NCI-H526 treated with DMSO at 0.1 percent for 48 hours (cell line): Measurements from ENCODE around the gene TUFM.
"Not testable (repeated sequence)": the region's sequence is repeated elsewhere in the genome, so short reads cannot be mapped to it uniquely, and the experiment has no call there.

Experiments
- DNase-seq: peaks from one replicate; lab custom pipeline; 2025; lab: John Stamatoyannopoulos, UW

The TUFM gene

DNA sequence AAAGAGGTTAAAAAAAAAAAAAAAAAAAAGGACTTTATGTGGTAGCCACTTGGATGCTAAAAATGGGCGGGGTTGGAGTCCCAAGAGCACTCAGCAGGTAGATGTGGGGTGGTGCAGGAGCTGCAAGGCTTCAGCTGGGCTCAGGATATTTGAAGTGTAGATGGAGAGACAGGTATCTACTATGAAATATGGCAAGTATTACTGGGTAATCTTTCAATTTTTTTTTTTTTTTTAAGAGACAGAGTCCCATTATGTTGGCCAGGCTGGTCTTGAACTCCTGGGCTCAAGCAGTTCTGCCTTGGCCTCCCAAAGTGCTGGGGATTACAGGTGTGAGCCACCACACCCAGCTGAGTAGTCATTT is 7.6 kb downstream of the TUFM start:
- no peak for DNase-seq

DNA sequence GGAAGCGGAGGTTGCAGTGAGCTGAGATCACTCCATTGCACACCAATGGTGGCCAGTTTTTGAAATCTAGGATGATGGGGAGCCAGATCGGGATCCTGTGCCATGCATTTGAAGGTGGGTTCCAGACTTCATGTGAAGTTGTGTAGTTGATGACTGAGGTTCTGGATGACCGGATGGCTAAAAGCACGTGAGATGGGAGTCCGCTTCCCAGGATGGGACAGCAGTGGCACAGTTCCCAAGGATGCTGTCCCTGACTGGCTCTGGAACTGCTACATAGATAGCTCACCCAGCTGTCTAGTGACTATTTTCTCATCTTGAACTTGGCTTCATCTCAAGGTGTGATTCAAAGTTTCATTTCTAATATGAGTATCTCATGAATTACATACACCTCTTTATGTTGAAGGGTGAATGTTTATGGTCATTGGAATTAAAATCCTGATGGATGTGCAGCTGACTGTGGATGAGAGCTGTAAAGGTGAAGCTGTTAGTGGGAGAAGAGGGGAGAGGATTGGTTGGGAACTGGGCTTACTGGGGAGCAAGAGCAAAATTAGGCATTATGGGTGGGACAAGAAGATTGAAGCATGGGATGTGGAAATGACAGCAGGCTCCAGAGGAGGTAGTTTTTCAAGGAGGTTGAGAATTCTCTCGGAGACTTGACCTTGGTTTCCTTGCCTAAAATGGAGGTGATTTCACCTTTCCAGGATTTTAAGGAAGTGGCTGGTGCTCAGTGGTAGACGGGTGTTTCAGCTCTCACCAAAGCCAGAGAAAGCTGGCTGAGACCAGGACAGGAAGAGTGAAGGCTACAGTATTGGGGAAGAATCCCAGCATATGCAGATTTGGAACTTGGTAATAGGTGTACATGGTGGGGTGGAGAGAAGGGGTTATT is 8.2 kb downstream of the TUFM start:
- no peak for DNase-seq

DNA sequence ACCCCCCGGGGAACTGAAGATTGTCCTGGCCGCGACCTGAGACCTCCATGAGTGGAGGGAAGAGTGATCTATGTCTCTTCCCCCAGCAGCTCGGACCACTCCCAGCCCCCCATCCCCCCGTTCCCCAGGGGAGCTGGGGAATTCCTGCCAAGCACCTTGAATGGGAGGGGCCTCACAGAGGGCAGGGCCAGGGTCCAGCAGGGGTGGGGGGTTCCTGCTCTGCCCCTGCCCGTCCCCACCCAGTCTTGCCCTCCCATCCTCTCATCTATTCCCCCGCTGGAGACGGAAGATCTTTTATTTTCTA is 9.4 kb downstream of the TUFM start:
- DNase-seq = no peak

DNA sequence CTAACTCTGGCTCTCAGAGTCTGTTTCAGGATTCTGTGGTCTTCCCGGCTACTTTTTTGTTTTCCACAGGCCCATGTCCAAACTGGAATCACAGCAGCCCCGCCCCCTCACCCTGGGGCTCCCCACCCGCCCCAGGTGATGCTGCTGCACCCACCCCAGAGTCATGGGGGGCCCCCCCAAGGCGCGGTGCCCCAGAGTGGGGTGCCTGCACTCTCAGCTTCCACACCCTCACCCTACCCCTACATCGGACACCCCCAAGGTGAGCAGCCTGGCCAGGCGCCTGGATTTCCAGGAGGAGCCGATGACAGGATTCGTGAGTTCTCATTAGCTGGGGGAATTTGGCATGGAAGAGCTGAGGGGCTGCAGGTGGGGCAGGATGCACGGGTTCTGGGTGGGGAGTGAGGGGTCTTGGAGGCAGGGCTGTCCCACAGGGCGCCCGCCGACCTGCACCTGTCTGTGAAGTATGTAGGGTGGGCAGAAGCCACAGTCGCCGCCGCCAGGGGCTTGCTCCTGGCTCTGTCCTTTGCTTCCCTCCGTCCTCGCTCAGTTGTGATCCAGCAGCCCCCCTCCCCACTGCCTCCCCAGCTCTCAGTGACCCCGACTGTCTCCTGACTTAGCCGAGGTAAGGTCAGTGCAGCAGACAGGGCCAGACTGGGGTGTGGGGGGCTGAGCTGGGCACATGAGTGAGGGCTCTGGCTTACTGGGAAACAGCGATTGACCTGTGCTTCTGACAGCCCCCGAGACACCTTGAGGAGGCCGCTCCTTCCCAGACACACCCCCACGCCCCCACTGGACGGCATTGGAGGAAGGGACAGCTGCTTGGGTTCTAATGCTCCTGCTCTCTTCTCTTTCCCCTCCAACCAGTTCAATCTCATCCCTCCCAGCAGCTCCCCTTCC is 10.0 kb downstream of the TUFM start:
- no peak for DNase-seq

DNA sequence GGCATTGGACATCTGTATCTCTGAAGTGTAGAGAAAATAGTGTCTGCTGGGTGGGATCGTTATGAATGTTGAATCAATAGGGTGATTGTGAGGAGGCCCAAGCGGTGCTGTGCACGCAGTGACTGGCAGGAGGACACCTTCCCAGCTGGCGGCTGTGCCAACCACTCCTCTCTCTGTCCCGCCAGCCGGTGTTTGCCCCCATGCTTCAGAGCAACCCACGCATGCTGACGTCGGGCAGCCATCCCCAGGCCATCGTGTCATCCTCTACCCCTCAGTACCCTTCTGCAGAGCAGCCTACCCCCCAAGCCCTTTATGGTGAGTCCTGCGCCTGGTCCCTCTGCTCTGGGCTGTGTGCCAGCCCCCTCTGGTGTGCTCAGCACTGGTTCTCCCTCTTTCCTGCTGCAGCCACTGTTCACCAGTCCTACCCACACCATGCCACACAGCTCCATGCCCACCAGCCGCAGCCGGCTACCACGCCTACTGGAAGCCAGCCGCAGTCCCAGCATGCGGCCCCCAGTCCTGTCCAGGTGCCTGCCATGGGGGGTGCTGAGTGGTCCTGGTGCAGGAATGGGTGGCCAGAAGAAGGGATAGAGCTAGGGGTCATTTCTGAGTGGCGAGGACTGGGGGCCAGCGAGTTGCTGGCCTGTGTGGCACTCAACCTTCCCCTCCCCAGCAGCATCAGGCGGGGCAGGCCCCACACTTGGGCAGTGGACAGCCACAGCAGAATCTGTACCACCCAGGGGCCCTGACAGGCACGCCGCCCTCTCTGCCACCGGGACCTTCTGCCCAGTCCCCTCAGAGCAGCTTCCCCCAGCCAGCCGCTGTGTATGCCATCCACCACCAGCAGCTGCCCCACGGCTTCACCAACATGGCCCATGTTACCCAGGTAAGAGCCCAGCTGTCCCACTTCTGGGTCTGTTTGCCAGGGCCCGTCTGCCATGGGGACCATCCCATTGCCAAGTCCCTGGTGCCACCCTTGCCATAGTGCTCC is 11.0 kb downstream of the TUFM start:
- DNase-seq = no peak

DNA sequence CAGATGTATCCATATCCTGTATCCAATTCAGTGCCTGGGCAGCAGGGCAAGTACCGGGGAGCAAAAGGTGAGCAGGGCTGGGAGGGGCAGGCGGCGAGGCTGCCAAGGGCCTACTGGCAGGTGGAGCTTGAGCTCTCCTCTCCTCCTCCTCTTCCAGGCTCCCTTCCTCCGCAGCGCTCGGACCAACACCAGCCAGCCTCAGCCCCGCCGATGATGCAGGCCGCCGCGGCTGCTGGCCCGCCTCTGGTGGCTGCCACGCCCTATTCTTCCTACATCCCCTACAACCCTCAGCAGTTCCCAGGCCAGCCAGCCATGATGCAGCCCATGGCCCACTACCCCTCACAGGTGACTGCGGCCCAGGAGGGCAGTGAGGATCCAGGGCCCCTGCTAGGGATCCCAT is 11.8 kb downstream of the TUFM start:
- no peak for DNase-seq

DNA sequence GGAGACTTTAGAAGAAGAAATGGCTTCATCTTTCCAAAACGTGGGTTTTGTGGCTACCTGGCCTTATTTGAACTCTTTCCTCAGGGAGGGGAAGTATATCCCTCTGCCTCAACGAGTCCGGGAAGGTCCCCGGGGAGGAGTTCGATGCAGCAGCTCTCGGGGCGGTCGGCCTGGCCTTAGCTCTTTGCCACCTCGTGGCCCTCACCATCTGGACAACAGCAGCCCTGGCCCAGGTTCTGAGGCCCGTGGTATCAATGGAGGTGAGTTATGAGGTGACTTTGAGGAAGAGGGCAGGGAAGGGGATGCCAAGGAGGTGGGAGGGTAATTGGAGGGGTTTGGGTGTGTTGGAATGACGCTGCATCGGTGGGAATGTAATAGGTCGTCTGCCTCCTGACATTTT is 15.6 kb downstream of the TUFM start:
- no peak for DNase-seq

DNA sequence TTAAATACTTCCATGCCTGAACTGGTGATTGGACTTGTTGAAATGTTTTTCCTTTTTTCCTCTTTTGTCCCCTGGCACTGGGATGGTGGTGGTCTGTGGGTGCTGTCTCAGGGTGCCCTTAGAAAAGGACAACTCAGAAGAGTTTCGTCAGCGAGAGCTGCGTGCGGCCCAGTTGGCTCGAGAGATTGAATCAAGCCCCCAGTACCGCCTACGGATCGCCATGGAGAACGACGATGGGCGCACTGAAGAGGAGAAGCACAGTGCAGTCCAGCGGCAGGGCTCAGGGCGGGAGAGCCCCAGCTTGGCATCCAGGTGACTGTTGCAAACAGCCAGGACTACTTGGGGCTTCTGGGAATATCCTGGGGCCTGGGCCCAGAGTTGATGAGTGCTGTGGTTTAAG is 16.4 kb downstream of the TUFM start:
- DNase-seq = no peak

DNA sequence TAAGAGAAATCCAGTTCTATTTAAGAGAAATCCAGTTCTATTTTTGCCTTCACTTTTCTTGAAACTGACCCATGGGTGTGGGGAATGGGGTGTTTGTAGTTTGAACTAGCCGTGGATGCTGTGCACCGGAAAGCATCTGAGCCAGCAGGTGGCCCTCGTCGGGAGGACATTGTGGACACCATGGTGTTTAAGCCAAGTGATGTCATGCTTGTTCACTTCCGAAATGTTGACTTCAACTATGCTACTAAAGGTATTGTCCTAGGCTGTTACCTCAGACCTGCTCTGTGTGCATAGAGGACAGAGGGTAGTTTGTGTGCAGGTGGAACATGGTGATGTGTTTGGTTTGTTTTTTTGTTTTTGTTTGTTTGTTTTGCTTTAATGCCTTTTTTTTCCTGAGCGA is 20.0 kb downstream of the TUFM start:
- DNase-seq = no peak

DNA sequence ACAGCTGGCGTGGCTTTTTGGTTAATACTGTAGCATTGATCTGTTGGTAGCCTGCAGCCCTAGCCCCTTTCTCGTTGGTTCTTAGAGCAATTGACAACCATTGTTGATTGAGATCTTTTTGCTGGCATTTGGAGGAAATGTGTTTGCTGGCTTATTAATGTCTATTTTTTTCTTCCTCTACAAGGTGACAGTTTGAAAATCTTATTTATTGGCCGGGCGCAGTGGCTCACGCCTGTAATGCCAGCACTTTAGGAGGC is 21.5 kb downstream of the TUFM start:
- no peak for DNase-seq

DNA sequence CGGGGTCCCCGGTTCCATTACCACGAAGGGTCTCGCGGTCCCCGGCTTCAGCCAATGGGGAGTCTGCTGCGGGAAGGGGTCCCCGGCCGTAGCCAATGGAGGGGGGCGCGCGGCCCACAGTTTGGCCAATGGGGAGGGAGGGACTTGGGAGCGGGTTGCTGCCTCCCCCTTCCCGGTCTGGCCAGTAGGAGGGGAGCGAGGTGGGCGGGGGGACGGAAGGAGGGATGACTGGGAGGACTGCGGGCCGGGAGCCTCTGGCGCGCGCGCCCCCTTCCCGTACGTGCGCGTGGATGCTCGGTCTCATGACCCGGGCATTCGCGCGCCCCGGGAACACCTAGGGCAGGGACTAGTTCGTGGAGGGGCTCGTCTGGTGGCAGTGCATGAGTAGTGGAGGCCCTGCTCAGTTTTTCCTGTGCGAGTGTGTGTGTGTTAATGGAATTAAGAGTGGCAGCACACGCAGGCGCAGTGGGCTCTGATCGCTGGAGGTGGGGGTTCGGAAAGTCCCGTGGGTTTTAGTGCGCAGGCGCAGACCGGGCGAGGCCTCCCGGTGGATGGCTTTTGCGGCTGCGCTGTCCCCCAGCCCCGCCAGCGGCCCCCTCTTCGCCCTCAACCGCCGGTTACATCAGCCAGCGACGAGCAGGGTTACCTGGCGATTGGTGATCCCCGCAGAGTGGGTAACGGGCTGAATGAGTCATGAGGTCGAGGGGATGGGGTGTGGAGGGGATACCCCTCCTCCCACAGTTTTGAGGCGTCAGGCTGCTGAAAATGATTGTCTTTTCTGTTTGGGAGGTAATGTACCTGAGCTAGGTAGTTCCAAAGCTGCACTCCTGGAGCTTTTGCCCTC is 22.1 kb downstream of the TUFM start:
- peak; percentile 89 for DNase-seq

DNA sequence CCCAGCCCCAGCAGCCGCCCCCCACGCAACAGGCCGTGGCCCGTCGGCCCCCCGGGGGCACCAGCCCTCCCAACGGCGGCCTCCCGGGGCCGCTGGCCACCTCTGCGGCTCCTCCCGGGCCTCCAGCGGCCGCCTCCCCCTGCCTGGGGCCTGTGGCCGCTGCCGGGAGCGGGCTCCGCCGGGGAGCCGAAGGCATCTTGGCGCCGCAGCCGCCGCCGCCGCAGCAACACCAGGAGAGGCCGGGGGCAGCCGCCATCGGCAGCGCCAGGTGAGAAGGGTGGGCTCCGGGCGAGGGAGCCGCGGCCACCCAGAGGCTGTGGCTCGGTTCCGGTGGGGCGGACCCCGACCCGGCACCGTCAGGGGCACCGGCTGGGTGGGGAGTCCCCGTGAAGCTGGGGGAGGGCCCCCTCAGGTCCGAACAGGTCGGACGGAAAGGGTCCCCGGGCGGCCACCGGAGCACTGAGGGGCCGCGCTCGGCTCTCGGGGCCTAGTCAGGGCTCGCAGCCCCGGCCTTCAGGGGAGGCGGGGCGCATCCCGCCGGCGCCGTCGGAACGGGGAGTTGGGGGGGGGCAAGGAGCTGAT is 22.8 kb downstream of the TUFM start:
- DNase-seq = no peak

DNA sequence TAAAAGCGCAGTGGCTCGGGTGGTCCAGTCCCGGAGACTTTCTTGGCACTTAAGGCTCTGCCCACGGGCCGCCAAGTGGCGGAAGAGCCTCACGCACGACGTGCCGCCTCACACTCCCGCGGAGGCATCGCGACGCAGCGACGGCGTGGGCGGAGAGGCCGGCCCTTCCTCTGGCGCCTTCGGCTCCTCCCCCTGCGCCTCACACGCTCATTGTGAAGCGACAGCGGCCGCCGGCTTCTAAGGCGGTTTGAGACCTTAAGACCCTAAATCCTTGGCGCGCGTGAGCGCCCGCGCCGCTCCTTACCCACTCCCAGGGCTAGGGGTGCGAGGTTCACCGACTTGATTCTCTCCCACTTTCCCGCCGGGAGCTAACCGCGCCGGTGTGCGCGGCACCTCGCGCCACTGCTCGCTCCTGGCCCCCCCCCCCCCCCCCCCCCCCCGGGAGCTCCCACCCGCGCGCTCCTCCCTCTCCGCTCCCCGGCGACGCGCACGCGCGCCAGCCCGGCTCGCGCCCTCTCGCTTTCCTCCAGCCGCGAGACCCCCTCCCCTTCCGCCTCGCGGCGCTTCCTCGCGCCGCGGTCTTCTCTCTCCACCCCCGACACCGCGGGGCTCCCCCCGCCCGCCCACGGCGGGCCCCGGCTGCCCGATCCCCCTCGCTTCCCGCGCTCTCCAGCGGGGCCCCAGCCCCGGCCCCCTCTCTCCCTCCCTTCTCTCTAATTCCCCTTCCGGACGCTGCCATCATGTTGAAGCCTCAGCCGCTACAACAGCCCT is 23.4 kb downstream of the TUFM start, which contains the start of gene ATXN2L:
TSS of gene ATXN2L (plus strand) at position 480 of the 771 bp plus-strand sequence. CDS start at position 741, 261 bp downstream.
- peak; percentile 78 for DNase-seq

DNA sequence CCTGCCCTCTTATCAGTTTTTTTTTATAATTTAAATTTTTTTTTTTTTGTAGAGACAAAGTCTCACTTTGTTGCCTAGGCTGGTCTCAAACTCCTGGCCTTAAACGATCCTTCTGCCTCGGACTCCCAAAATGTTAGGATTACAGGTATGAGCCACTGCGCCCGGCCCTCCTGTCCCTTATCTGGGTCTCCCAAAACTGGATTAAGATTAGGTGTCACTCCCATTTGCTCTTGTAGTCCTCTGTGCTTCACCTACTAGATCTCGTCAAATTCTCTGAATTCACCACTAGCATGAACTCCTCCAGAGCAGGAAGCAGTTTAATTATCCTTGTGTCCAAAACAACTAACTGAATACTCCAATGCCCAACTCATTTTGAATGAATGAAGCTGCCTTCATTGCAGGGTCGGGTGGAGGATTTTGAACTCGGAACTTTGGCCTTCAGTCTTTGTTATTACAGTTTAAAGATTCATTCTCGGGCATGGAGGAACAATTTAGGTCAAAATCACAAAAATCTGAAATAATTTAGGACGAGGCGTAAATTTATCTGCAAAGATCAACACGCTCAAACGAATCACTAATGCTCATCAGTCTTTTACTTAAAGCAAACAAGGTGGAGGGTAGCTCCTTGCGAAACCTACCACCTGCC is 24.2 kb downstream of the TUFM start:
- no peak for DNase-seq

DNA sequence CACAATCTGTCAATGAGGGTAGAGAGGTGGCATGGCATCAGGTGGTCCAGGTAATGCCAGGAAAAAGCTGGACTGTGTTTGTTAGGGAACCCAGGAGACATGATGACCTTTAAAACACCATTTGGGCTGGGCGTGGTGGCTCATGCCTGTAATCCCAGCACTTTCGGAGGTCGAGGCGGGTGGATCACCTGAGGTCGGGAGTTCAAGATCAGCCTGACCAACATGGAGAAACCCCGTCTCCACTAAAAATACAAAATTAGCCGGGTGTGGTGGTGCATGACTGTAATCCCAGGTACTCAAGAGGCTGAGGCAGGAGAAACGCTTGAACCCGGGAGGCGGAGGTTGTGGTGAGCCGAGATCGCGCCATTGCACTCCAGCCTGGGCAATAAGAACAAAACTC is 25.6 kb downstream of the TUFM start:
- not testable (repeated sequence) for DNase-seq

DNA sequence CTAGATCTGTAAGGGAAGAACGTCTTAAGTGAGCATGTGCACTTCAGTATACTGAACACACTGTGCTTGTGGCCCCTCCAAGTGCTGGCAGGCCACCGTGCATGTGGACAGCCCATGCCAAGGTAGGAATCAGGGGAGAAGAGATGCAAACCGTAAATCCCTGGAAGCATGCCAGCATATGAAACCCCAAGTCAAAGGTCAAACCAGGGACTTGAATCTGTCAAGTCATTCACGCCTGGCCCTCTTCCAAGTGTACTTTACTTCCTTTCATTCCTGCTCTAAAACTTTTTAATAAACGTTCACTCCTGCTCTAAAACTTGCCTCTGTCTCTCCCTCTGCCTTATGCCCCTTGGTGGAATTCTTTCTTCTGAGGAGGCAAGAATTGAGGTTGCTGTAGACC is 26.1 kb downstream of the TUFM start:
- no peak for DNase-seq

DNA sequence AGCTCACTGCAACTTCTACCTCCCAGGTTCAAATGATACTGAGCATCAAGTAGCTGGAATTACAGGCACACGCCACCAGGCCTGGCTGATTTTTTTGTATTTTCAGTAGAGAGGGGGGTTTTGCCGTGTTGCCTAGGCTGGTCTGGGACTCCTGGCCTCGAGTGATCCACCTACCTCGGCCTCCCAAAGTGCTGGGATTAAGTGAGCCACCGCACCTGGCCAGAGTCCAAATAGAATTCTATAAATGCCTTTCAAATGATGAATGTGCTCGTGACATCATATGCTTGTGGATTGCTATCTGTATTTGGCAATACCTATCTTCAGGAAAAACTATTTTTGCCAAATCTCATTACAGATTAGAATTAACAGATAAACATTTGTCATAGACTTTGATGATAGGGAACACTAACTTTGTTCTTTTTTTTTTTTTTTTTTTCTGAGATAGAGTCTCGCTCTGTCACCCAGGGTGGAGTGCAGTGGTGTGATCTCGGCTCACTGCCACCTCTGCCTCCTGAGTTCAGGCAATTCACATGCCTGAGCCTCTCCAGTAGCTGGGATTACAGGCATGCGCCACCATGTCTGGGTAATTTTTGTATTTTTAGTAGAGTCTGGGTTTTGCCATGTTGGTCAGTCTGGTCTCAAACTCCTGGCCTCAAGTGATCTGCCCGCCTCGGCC is 38.6 kb downstream of the TUFM start:
- not testable (repeated sequence) for DNase-seq

DNA sequence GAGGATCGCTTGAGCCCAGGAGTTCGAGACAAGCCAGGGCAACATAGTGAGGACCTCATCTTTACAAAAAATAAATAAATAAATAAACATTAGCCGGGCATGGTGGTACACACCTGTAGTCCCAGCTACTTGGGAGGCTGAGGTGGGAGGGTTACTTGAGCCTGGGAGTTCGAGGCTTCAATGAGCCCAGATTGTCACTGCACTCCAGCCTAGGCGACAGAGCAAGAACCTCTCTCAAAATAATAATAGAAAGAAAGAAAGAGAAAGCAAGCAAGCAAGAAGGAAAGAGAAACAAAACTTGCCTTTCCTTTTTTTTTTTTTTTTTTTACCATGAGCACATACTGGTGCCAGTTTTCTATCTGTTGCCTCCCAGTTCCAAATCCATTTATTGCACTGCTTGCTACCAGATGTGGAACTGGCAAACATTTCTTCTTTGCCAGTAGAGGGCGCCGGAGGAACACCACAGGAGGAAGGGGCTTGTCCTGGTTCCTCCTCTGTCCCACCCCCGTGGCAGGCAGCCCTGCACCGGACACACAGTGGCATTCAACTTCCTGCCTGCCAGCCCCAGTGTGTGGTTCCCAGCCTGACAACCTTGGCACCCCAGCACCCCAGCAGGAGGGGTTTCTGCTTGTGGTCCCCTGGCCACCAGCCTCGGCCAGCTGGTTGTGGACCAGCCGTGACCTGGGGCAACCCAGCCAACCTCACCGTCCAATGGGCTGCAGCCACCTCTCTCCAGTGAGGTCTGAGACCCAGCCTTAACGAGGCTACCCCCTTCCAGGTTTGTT is 43.7 kb downstream of the TUFM start:
- DNase-seq = peak; percentile 54
